UCSD-AML1 (cell line): ENCODE results near the gene YWHAG.
A peak's percentile ranks its signal among the peaks of the same experiment; 100 is the strongest.
"Not testable (repeated sequence)": the region's sequence is repeated elsewhere in the genome, so short reads cannot be mapped to it uniquely, and the experiment has no call there.

ENCODE experiments used
- DNase-seq: peaks from one replicate; lab custom pipeline; 2025; ENCODE audit not compliant: unreplicated experiment; lab: John Stamatoyannopoulos, UW

YWHAG gene

GRCh38 chr7:76351372-76351771 is 7.4 kb downstream of the YWHAG start:
- DNase-seq = no peak

GRCh38 chr7:76349313-76349885 is 9.4 kb downstream of the YWHAG start:
- DNase-seq = no peak

GRCh38 chr7:76347710-76348109 is 11.1 kb downstream of the YWHAG start:
- no peak for DNase-seq

GRCh38 chr7:76346778-76347177 is 12.0 kb downstream of the YWHAG start:
- DNase-seq = peak; percentile 8

GRCh38 chr7:76346097-76346496 is 12.7 kb downstream of the YWHAG start:
- no peak for DNase-seq

- DNase-seq = no peak
Observed at GRCh38 chr7:76343931-76344321, 14.9 kb downstream of the YWHAG start.

- no peak for DNase-seq
Observed at GRCh38 chr7:76343294-76343930, 15.4 kb downstream of the YWHAG start.

- no peak for DNase-seq
Observed at GRCh38 chr7:76342222-76342621, 16.6 kb downstream of the YWHAG start.

GRCh38 chr7:76340617-76341131 is 18.1 kb downstream of the YWHAG start:
- no peak for DNase-seq

- no peak for DNase-seq
Observed at GRCh38 chr7:76338298-76339084, 20.3 kb downstream of the YWHAG start.

- DNase-seq = no peak
Observed at GRCh38 chr7:76337147-76337546, 21.6 kb downstream of the YWHAG start.

- no peak for DNase-seq
Observed at GRCh38 chr7:76336094-76336493, 22.7 kb downstream of the YWHAG start.

GRCh38 chr7:76335417-76335816 is 23.4 kb downstream of the YWHAG start:
- DNase-seq = not testable (repeated sequence)

- DNase-seq = no peak
Observed at GRCh38 chr7:76334320-76334967, 24.3 kb downstream of the YWHAG start.

- no peak for DNase-seq
Observed at GRCh38 chr7:76333511-76334101, 25.2 kb downstream of the YWHAG start.

GRCh38 chr7:76332078-76332477 is 26.7 kb downstream of the YWHAG start:
- DNase-seq = no peak

GRCh38 chr7:76330673-76331072 is 28.1 kb downstream of the YWHAG start:
- DNase-seq = no peak

GRCh38 chr7:76330261-76330660 is 28.5 kb downstream of the YWHAG start:
- no peak for DNase-seq

GRCh38 chr7:76329479-76329878 is 29.3 kb downstream of the YWHAG start:
- DNase-seq = no peak

GRCh38 chr7:76328389-76328788 is 30.4 kb downstream of the YWHAG start:
- no peak for DNase-seq

- no peak for DNase-seq
Observed at GRCh38 chr7:76327610-76328009, 31.2 kb downstream of the YWHAG start.
